ENCODE data around the gene PDZD2.

- TF ChIP-seq POLR2A (IDR thresholded peaks at IDR 0.05) (no peak), POLR2AphosphoS5 (IDR thresholded peaks at IDR 0.05; ENCODE audit: insufficient read depth in 1 of 2, low read depth in 1 of 2) (no peak)
Measured at GRCh38 chr5:31937703-31938102, 298.8 kb downstream of the PDZD2 start.

Data from vagina (tissue), 2 donors.